ENCODE data around the gene RPS6KA2.
A peak's percentile ranks its signal among the peaks of the same experiment; 100 is the strongest.
"Not testable (repeated sequence)": the region's sequence is repeated elsewhere in the genome, so short reads cannot be mapped to it uniquely, and the experiment has no call there.

RPS6KA2 gene

GRCh38 chr6:166408936-166409755, 217.9 kb downstream of the RPS6KA2 start:
- DNase-seq (ENCODE audit: low read depth) = no peak
- no peak overlapping the region for H3K4me3 ChIP-seq (ENCODE audit: low read length)
- TF ChIP-seq CTCF (conservative IDR thresholded peaks at IDR 0.05; ENCODE audit: low read length) = no peak

GRCh38 chr6:166406197-166406596, 220.9 kb downstream of the RPS6KA2 start:
- no peak for TF ChIP-seq CTCF (conservative IDR thresholded peaks at IDR 0.05; ENCODE audit: low read length)
- no peak for DNase-seq (ENCODE audit: low read depth)
- H3K4me3 ChIP-seq (ENCODE audit: low read length) = no peak overlapping the region

- no peak for TF ChIP-seq CTCF (conservative IDR thresholded peaks at IDR 0.05; ENCODE audit: low read length)
- no peak for DNase-seq (ENCODE audit: low read depth)
These were observed 221.7 kb downstream of the RPS6KA2 start for GRCh38 chr6:166405386-166405785.

GRCh38 chr6:166402582-166403277, 224.3 kb downstream of the RPS6KA2 start:
- no peak for TF ChIP-seq CTCF (conservative IDR thresholded peaks at IDR 0.05; ENCODE audit: low read length)
- H3K4me3 ChIP-seq (ENCODE audit: low read length) = no peak overlapping the region
- DNase-seq (ENCODE audit: low read depth) = peak; percentile 88

More at GRCh38 chr6:166405386-166405785, 221.7 kb downstream of the RPS6KA2 start:
- H3K4me3 ChIP-seq (ENCODE audit: low read length) = no peak overlapping the region

- peak; percentile 81 for TF ChIP-seq CTCF (conservative IDR thresholded peaks at IDR 0.05; ENCODE audit: low read length)
- peak; percentile 73 for DNase-seq (ENCODE audit: low read depth)
- H3K4me3 ChIP-seq (ENCODE audit: low read length) = not testable (repeated sequence)
These were observed 226.3 kb downstream of the RPS6KA2 start for GRCh38 chr6:166400649-166401250.

GRCh38 chr6:166400181-166400580, 226.9 kb downstream of the RPS6KA2 start:
- no peak overlapping the region for H3K4me3 ChIP-seq (ENCODE audit: low read length)
- TF ChIP-seq CTCF (conservative IDR thresholded peaks at IDR 0.05; ENCODE audit: low read length) = no peak
- no peak for DNase-seq (ENCODE audit: low read depth)

All from AG10803 (cell line).